Measurements from ENCODE around the gene DHX34.

GRCh38 chr19:47381121-47381520 is 32.0 kb downstream of the DHX34 start:
- TF ChIP-seq POLR2A (IDR thresholded peaks at IDR 0.05) (no peak), POLR2AphosphoS5 (IDR thresholded peaks at IDR 0.05) (no peak), EP300 (IDR thresholded peaks at IDR 0.05) (no peak)
- TF ChIP-seq, protein P1, sequence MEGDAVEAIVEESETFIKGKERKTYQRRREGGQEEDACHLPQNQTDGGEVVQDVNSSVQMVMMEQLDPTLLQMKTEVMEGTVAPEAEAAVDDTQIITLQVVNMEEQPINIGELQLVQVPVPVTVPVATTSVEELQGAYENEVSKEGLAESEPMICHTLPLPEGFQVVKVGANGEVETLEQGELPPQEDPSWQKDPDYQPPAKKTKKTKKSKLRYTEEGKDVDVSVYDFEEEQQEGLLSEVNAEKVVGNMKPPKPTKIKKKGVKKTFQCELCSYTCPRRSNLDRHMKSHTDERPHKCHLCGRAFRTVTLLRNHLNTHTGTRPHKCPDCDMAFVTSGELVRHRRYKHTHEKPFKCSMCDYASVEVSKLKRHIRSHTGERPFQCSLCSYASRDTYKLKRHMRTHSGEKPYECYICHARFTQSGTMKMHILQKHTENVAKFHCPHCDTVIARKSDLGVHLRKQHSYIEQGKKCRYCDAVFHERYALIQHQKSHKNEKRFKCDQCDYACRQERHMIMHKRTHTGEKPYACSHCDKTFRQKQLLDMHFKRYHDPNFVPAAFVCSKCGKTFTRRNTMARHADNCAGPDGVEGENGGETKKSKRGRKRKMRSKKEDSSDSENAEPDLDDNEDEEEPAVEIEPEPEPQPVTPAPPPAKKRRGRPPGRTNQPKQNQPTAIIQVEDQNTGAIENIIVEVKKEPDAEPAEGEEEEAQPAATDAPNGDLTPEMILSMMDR (IDR thresholded peaks at IDR 0.05): no peak

All from sigmoid colon (tissue), 4 donors.